ENCODE data around the gene OR51D1.

The OR51D1 gene

GRCh38 chr11:4636962-4637661 lies at the start of gene OR51D1:
Gene OR51D1 (plus strand): TSS chr11:4637477. CDS start chr11:4639791, 2,314 bp downstream.
- peak; percentile 28 to 36 for DNase-seq (ENCODE audit: low read depth in 2 of 2)

DNA sequence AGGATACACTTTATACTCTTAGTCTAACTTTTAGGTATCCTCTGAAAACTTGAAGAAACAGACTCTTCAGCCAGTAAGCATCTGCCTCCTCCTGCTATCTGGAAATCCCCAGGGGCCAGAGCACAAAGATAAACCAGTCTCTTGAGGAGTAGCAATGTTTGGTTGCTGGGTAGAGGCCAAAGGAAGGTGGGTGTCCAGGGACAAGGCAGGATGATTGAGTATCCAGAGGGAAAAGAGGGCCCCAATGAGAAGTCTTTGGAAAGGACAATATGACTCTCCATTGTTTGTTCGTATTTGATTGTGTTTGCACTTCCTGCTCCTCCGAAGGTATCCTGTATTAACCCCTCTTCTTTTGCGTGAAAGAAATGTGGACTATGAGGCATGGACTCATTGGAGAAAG lies 48.3 kb upstream of the OR51D1 start:
- no peak for DNase-seq (ENCODE audit: low read depth in 2 of 2)

DNA sequence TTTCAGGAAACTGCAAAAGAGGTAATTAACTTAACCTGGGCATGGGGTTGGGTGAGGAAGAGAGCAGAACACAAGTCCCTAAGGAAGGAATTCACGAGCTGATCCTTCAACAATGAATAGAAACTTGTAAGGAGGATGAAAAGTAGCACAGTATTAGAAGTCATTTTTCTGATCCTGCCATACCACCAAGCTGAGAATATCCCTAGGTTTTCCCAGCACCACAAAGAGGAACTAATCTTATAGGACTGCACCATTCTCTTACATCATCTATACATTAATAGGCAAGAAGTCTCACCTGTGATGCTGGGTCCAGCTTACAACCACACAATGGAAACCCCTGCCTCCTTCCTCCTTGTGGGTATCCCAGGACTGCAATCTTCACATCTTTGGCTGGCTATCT lies 43.5 kb upstream of the OR51D1 start, which contains the start of gene OR52I1:
Gene OR52I1 (plus strand): TSS at position 301 of the 400 bp plus-strand sequence. CDS start 0 bp downstream, at position 301.
- DNase-seq (ENCODE audit: low read depth in 2 of 2): no peak

GRCh38 chr11:4605057-4605456 lies 32.2 kb upstream of the OR51D1 start:
- DNase-seq (ENCODE audit: low read depth in 2 of 2): no peak

GRCh38 chr11:4606231-4607015 lies 30.9 kb upstream of the OR51D1 start:
- no peak for DNase-seq (ENCODE audit: low read depth in 2 of 2)

GRCh38 chr11:4607096-4607495 lies 30.2 kb upstream of the OR51D1 start:
- no peak for DNase-seq (ENCODE audit: low read depth in 2 of 2)

- DNase-seq (ENCODE audit: low read depth in 2 of 2): peak; percentile 92
Observed at GRCh38 chr11:4607781-4608666, 29.3 kb upstream of the OR51D1 start, which contains the start of gene TRIM68. Gene TRIM68 (minus strand): TSS chr11:4608231. CDS start chr11:4605504, 2,727 bp downstream.

DNA sequence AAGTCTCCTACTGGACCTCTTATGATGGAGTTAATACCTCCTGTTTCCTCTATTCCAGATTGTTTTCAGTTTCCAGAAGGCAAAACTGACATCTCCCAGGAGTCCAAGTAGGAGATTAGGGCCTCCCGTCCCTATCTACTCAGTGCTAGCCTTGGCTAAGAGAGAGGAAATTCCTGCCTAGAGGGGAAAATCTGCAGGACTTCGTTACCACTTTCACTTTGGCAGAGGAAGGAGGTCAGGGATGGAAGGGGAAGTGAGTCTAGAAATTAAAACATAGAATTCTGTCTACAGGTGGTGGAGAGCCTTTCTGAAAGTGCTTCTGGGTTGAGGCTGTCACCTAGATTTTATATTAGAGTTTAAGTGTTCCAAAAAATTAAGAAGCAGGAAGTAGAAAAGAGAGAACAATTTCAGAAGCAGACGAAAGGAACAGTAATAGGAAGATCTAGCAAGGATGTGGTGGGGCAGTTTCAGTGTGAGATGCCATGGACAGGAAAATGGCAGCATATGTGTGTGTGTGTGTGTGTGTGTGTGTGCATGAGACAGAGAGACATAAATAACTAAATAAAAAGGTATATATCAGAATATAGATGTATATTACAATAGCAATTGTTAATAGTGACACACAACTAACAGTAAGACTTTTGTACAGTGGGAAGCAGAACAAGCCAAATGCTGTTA lies 26.9 kb upstream of the OR51D1 start:
- DNase-seq (ENCODE audit: low read depth in 2 of 2): no peak

DNA sequence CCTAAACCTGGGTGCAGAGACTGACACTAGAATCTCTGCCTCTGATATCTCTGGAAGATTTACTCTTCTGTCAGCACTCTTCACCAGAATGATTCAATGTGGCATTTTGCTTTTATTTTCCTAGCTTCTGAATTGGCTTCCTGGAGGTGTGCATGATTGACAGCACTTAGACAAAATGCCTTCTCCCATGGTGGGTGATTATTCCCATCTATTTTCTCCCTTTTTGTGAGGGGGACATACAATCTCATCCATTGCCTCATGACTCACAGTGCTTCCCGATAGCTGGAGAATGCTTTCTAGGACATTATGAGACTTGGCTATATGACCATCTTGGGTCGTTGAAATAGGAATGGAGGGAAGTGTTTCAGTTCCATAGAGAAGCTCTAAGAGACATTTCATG lies 25.3 kb upstream of the OR51D1 start:
- no peak for DNase-seq (ENCODE audit: low read depth in 2 of 2)

- no peak for DNase-seq (ENCODE audit: low read depth in 2 of 2)
Observed at GRCh38 chr11:4615856-4616444, 21.3 kb upstream of the OR51D1 start.

GRCh38 chr11:4619514-4619913 lies 17.8 kb upstream of the OR51D1 start:
- DNase-seq (ENCODE audit: low read depth in 2 of 2): no peak

DNA sequence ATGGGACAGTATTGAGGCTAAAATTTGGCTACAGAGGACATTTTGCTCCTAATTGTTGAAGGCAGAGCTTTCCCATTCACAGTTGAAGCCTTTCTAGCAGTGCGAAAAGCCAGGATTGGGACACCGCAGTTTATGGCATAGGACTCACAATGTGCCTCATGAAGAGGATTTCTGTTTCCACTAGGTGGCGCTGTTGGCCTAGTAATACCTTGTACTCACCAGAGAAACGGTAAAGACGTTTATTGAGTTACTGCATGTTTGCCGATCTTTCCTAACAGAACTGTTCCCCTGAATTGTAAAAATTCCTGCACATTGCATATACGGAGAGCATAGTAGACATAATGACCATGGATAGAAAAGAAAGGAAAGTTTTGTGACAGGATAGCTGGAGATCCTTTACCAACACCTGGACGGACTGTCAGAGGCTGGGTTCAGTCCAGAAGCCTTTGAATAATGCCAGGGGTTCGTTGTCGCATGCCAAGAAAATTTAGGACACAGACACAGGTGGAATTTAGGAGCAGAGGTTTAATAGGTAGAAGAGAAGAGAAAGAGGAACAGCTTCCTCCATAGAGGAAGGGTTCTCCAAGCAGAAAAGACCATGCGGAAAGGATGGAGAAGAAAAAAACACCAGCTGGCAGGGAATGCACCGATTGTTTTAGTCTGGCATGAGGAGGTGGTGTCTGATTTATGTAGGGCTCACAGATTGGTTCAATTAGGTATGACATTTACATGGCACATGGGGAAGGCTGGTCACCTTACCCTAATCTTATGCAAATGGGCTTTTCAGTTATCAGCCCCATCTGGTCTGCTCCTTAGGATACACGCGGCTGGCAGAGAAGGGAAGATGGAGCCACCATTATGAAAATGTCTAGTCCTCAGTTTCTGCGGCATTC lies 10.8 kb upstream of the OR51D1 start:
- no peak for DNase-seq (ENCODE audit: low read depth in 2 of 2)

- DNase-seq (ENCODE audit: low read depth in 2 of 2): no peak
Observed at GRCh38 chr11:4636136-4636535, 1.1 kb upstream of the OR51D1 start.

DNA sequence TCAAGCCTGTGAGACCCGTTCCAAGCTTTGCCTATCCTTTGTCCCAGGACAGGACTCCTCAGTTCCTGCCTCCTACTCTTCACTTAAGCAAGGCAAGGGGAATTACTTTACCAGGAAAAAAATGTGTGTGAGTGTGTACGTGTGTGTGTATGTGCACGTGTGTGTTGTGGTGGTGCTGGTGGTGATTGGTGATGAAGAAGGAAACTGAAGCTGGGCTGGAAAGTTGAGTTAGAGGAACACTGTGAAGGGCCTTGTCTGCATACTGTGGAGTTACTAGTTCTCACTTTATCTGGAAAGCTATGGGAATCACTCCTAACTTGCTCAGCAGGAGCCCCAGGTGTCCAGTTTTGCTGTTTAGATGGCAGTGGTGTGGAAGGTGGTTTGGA lies 378 bp downstream of the OR51D1 start:
- DNase-seq (ENCODE audit: low read depth in 2 of 2): no peak

DNA sequence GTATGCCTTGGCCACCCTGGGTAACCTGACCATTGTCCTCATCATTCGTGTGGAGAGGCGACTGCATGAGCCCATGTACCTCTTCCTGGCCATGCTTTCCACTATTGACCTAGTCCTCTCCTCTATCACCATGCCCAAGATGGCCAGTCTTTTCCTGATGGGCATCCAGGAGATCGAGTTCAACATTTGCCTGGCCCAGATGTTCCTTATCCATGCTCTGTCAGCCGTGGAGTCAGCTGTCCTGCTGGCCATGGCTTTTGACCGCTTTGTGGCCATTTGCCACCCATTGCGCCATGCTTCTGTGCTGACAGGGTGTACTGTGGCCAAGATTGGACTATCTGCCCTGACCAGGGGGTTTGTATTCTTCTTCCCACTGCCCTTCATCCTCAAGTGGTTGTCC lies 2.7 kb downstream of the OR51D1 start:
- DNase-seq (ENCODE audit: low read depth in 2 of 2): no peak

DNA sequence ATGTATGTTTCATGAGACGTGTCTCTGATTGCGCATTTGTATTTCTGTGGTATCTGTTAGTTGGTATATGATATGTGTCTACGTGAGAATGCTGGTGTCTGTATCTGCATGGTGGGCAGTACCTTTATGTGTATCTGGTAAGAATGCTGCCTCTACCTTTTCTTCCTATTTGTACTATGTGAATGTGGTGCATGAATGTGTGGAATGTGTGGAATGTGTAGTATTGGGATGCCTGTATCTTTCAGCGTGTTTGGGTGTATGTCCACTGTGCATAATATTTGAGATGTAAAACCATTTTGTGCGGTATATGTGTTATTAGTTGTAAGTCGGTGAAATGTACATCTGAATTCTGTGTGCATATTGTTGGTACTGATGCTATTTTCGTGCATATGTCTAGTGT lies 4.2 kb downstream of the OR51D1 start:
- no peak for DNase-seq (ENCODE audit: low read depth in 2 of 2)

- no peak for DNase-seq (ENCODE audit: low read depth in 2 of 2)
Observed at GRCh38 chr11:4642043-4642442, 4.8 kb downstream of the OR51D1 start.

DNA sequence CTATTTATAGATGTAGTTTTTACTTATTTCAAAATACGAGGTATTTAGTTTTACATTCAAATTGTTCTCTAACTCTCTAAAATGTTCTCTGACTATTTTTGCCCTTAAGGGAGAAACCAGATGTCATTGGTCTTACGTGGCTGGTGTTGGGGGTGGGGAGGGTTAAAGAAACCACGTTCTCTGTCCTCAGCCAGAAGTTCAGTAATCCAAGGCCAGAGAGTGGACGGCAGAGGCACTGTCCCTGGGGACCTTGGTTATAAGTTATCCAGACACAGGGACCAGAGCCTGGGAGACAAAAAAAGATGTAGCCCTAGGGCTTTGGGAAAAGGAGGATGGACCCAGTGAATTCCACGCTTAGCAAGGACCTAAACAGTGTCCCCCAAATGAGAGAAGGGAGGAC lies 5.8 kb downstream of the OR51D1 start:
- no peak for DNase-seq (ENCODE audit: low read depth in 2 of 2)

- DNase-seq (ENCODE audit: low read depth in 2 of 2): no peak
Observed at GRCh38 chr11:4643682-4644081, 6.4 kb downstream of the OR51D1 start, which contains the start of gene OR51E1. Gene OR51E1 (plus strand): TSS chr11:4643982. CDS start chr11:4652527, 8,545 bp downstream.

GRCh38 chr11:4644233-4644632 lies 7.0 kb downstream of the OR51D1 start:
- DNase-seq (ENCODE audit: low read depth in 2 of 2): no peak
